ENCODE results near the gene RNU6-9.

The RNU6-9 gene

GRCh38 chr19:883661-884211, 9.5 kb upstream of the RNU6-9 start:
- no peak overlapping the region for H3K4me3 ChIP-seq (ENCODE audit: insufficient read depth, low read length, poor library complexity, severe bottlenecking)
- no peaks in the 10 kb centered on the region for H3K36me3 ChIP-seq (ENCODE audit: low read length)
- no peaks in the 10 kb centered on the region for H3K9me2 ChIP-seq (replicated peaks; ENCODE audit: insufficient read depth, low read length)
- H3K27ac ChIP-seq (ENCODE audit: low read depth, low read length): no peak overlapping the region
- H3K9me3 ChIP-seq (ENCODE audit: insufficient read depth, low read length): no peaks in the 10 kb centered on the region
- H3F3A ChIP-seq (ENCODE audit: insufficient read depth): no peaks in the 10 kb centered on the region
- no peak overlapping the region for H3K4me2 ChIP-seq (ENCODE audit: low read depth, low read length, poor library complexity, severe bottlenecking)
- no peaks in the 10 kb centered on the region for H3K27me3 ChIP-seq (ENCODE audit: low read length)
- no peaks in the 10 kb centered on the region for H3K79me2 ChIP-seq (ENCODE audit: insufficient read depth, low read length)
- H4K20me1 ChIP-seq (ENCODE audit: low read depth, low read length): no peaks in the 10 kb centered on the region
- TF ChIP-seq EZH2phosphoT487 (conservative IDR thresholded peaks at IDR 0.05; ENCODE audit: low read length): no peak
- TF ChIP-seq, protein P1, sequence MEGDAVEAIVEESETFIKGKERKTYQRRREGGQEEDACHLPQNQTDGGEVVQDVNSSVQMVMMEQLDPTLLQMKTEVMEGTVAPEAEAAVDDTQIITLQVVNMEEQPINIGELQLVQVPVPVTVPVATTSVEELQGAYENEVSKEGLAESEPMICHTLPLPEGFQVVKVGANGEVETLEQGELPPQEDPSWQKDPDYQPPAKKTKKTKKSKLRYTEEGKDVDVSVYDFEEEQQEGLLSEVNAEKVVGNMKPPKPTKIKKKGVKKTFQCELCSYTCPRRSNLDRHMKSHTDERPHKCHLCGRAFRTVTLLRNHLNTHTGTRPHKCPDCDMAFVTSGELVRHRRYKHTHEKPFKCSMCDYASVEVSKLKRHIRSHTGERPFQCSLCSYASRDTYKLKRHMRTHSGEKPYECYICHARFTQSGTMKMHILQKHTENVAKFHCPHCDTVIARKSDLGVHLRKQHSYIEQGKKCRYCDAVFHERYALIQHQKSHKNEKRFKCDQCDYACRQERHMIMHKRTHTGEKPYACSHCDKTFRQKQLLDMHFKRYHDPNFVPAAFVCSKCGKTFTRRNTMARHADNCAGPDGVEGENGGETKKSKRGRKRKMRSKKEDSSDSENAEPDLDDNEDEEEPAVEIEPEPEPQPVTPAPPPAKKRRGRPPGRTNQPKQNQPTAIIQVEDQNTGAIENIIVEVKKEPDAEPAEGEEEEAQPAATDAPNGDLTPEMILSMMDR (IDR thresholded peaks at IDR 0.05; ENCODE audit: insufficient read depth, low read length, poor library complexity, severe bottlenecking): no peak
- no peak overlapping the region for H3K9ac ChIP-seq (ENCODE audit: low read length)
- no peak overlapping the region for H2AFZ ChIP-seq (ENCODE audit: low read depth, low read length, severe bottlenecking)

DNA sequence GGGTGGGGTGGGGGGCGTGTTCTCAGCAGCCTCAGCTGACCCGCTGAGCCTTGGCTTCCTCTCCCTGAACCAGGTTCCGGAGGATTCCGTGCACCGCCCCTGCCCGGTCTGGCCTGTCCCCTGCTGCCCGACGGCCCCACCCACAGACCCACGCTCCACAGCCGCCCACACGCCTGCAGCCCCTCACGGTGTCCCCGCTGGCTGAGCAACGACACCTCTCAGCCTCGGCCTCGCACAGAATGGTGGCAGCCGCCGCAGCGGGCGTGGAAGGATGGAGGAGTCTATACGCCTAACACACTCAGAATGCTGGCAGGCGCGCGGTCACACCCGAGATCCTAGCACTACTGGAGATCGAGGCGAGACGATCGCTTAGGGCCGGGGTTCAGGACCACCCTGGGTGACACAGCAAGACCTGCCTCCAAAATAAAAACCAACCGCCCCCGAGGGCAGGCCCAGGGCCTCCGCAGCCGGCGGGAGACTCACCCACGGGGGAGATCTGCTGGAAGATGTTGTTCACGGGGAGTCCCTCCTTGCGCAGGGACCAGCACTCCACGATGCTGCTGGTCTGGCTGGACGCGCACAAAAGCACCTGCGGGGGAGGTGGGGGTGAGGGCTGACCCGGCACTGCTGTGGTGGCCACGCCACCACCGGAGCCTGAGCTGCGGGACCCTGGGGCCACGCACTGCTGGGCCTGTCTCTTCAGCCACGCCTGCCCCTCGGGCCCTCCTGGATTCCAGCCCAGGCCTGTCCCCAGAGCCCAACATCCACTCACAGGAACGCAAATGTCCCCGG, 8.7 kb upstream of the RNU6-9 start:
- H3K27me3 ChIP-seq (ENCODE audit: low read length): no peaks in the 10 kb centered on the region
- H3K4me2 ChIP-seq (ENCODE audit: low read depth, low read length, poor library complexity, severe bottlenecking): no peak overlapping the region
- H3K36me3 ChIP-seq (ENCODE audit: low read length): no peaks in the 10 kb centered on the region
- H3K9ac ChIP-seq (ENCODE audit: low read length): no peak overlapping the region
- no peaks in the 10 kb centered on the region for H3K9me3 ChIP-seq (ENCODE audit: insufficient read depth, low read length)
- H3K79me2 ChIP-seq (ENCODE audit: insufficient read depth, low read length): no peaks in the 10 kb centered on the region
- no peak overlapping the region for H2AFZ ChIP-seq (ENCODE audit: low read depth, low read length, severe bottlenecking)
- H3F3A ChIP-seq (ENCODE audit: insufficient read depth): no peaks in the 10 kb centered on the region
- H3K9me2 ChIP-seq (replicated peaks; ENCODE audit: insufficient read depth, low read length): no peaks in the 10 kb centered on the region
- no peak for TF ChIP-seq EZH2phosphoT487 (conservative IDR thresholded peaks at IDR 0.05; ENCODE audit: low read length)
- TF ChIP-seq, protein P1 (IDR thresholded peaks at IDR 0.05; ENCODE audit: insufficient read depth, low read length, poor library complexity, severe bottlenecking): no peak
- no peak overlapping the region for H3K4me3 ChIP-seq (ENCODE audit: insufficient read depth, low read length, poor library complexity, severe bottlenecking)
- no peaks in the 10 kb centered on the region for H4K20me1 ChIP-seq (ENCODE audit: low read depth, low read length)
- H3K27ac ChIP-seq (ENCODE audit: low read depth, low read length): no peak overlapping the region

DNA sequence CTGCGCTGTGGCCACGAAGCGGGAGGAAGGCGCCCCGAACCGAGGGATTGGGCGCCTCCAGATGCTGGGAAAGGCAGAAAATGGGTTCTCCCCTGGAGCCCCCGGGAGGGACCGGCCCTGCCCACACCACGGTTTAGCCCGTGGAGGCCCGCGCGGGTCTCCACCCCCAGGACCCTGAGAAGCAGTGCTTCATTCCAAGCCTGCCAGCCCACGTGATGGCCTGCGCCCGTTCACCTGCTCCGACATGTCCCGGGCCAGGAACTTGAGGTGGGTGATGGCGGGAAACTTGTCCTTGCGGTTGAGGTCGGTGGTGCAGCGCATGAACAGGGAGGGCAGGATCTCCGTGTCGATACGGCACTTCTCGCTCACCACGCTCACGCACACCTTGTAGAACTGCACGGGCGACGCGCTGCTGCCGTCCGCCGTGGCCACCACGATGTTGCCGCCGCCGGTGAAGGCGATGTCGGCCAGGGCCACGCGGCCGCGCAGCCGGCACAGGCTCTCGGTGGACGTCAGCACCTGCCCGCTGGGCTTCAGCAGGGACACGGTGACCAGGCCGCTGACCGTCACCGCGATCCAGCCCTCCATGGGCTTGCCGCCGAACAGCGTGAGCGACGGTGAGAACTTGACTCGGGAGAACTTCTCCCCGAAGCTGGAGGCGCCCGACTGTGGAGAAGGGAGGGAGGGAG, 7.6 kb upstream of the RNU6-9 start:
- TF ChIP-seq, protein P1 (IDR thresholded peaks at IDR 0.05; ENCODE audit: insufficient read depth, low read length, poor library complexity, severe bottlenecking): no peak
- no peak for TF ChIP-seq EZH2phosphoT487 (conservative IDR thresholded peaks at IDR 0.05; ENCODE audit: low read length)
- no peaks in the 10 kb centered on the region for H3K9me3 ChIP-seq (ENCODE audit: insufficient read depth, low read length)
- no peak overlapping the region for H3K9ac ChIP-seq (ENCODE audit: low read length)
- no peaks in the 10 kb centered on the region for H3F3A ChIP-seq (ENCODE audit: insufficient read depth)
- no peak overlapping the region for H3K27ac ChIP-seq (ENCODE audit: low read depth, low read length)
- no peaks in the 10 kb centered on the region for H4K20me1 ChIP-seq (ENCODE audit: low read depth, low read length)
- no peak overlapping the region for H2AFZ ChIP-seq (ENCODE audit: low read depth, low read length, severe bottlenecking)
- H3K27me3 ChIP-seq (ENCODE audit: low read length): no peaks in the 10 kb centered on the region
- no peaks in the 10 kb centered on the region for H3K36me3 ChIP-seq (ENCODE audit: low read length)
- H3K79me2 ChIP-seq (ENCODE audit: insufficient read depth, low read length): no peaks in the 10 kb centered on the region
- no peaks in the 10 kb centered on the region for H3K9me2 ChIP-seq (replicated peaks; ENCODE audit: insufficient read depth, low read length)
- no peak overlapping the region for H3K4me3 ChIP-seq (ENCODE audit: insufficient read depth, low read length, poor library complexity, severe bottlenecking)
- no peak overlapping the region for H3K4me2 ChIP-seq (ENCODE audit: low read depth, low read length, poor library complexity, severe bottlenecking)
